Cardiac fibroblast (primary cell): ENCODE results near the gene ITPR2.

Experiments used
- DNase-seq, 2 donors: peaks; one replicate each; pipeline versions ENCODE4 v3.0.0 to v3.0.0-alpha.2; 2010; ENCODE audit warnings: low read depth in 2 of 2
- H3K4me3 ChIP-seq, 2 donors: replicated peaks in 1 of 2; 1 replicate in 1 of 2; 2 replicates in 1 of 2; pipeline ENCODE4 v1.5.1; 2011; ENCODE audit warnings: low read depth in 2 of 2, low read length in 2 of 2, mild to moderate bottlenecking in 2 of 2, moderate library complexity in 1 of 2
- TF ChIP-seq, protein P1 (sequence below): IDR thresholded peaks from one replicate; pipeline ENCODE4 v1.5.1; 2011; ENCODE audit warnings: low read depth, mild to moderate bottlenecking, low read length, inconsistent platforms

ITPR2 gene

DNA sequence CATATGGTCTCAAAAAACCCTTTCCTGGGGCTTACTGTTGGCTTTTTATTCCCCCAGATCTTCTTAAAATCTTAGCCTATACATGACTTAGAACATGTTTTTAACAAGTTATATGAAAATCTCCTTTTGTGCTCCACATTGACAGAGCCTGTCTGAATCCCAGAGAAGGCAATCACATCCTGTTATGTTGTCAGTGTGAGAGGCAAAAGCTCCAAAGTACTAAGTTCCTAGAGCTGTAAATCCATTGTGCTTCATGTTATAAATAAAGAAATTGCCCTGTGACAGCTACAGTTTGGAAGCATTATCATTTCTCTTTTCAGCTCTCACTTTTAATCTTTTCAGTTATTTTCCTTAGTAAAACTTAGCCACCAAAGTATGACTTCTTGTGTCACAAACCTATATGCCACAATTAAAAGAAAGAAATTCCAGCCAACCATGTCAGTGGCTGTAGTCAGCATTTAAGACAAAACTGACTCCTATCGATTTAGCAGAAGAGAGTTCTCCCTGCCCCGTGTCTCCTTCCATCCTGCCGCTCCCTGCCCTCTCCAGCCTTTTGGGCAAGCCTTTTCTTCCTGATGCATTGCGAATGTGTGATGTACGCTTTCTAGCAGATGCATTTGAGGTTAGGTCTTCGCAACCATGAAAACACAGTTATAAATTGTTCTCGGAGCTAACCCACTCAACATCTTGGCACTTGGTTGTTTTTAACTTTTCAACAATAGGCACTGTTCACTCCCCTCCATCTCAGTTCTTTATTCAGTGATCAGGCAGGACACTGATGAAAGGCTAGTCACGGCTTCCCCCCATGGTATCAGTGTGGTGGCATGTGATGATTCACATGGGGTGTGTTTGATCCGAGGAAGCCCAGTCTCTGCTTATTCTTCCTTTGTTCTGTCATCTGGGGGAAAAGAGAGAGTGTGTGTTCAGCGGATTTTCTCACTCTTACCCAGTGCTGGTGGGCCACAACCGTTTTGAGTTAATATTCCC is 494.1 kb downstream of the ITPR2 start:
- DNase-seq: peak; percentile 32 to 69
- no peak overlapping the region for H3K4me3 ChIP-seq
- TF ChIP-seq, protein P1, sequence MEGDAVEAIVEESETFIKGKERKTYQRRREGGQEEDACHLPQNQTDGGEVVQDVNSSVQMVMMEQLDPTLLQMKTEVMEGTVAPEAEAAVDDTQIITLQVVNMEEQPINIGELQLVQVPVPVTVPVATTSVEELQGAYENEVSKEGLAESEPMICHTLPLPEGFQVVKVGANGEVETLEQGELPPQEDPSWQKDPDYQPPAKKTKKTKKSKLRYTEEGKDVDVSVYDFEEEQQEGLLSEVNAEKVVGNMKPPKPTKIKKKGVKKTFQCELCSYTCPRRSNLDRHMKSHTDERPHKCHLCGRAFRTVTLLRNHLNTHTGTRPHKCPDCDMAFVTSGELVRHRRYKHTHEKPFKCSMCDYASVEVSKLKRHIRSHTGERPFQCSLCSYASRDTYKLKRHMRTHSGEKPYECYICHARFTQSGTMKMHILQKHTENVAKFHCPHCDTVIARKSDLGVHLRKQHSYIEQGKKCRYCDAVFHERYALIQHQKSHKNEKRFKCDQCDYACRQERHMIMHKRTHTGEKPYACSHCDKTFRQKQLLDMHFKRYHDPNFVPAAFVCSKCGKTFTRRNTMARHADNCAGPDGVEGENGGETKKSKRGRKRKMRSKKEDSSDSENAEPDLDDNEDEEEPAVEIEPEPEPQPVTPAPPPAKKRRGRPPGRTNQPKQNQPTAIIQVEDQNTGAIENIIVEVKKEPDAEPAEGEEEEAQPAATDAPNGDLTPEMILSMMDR: no peak

DNA sequence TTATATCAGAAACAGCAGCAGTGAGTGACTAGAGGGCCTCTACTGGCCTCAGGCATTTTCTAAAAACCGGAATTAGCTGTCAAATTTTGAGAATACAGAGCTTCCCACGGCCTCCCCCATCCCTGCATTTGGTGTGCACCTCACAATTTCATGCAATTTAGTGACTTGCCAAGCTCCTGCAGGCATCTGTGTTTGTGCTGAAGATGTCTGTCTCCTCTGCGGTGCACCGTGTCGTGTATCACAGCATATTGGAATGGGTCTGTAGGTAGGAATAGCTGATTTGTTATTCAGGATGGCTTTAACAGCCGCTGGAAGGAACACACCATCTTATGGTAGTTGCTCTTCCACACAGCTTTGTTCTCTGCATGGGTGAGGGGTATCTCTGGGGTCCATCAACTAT is 497.3 kb downstream of the ITPR2 start:
- no peak overlapping the region for H3K4me3 ChIP-seq
- DNase-seq: no peak
- TF ChIP-seq, protein P1: no peak

DNA sequence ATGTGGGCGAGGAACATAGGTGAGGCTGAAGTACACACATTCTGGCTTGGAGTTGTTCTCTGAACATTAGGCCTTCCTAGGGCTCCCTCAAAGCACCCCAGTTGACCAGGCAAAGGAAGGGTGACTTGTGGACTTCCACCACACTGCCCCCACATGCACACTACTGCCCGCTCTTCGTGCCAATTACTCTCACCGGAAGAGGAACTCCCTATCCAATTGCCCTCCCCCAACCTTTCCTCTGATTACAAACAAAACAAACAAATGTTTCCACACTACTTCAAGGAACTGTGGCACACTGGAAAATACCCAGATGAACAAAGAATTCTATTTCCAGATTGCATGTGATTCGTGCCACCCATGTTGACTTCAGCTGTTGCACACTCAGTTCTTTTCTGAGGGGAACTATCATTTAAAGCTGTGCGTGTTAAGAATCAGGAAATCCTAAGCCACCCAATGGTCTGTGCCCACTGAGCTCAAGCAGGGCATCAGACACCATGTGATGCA is 498.3 kb downstream of the ITPR2 start:
- DNase-seq: no peak
- TF ChIP-seq, protein P1: no peak
- H3K4me3 ChIP-seq: no peak overlapping the region

DNA sequence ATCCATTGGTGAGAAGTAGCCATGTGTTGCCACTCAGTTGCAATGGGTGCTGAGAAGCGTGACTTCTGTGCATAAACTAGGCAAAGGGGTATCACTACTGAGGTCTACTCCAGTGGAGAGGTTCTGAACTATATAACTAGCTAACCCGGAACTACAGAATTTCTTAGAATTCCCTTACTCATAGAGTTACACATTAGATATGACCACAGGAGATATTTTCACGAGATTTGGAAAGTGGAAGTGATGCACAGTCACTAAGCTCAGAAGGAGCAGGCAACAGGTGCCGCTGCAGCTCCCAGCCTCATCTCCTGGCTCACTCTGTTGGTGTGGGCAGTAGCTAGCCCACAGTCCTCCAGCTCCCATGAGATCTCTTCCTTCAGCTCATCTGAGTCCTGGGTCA is 501.0 kb downstream of the ITPR2 start:
- H3K4me3 ChIP-seq: no peak overlapping the region
- TF ChIP-seq, protein P1: no peak
- no peak for DNase-seq

DNA sequence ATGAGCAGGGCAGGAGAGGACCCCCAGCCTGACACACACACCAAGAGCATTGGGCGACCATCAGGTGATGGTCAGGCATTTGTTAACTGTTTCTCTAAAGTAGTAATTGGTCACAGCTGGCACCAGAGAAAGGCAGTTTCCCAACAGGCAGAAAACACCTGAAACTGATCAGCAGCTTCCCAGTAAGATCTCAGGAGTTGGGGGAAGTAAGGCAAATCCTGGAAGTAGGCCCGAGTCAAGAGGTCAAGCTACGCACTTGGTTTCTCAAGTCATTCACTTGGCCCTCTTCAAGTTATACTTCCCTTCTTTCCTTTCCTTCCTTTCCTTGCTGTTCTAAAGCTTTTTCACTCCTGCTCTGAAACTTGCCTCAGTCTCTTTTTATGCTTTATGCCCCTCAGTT is 501.9 kb downstream of the ITPR2 start:
- TF ChIP-seq, protein P1: no peak
- H3K4me3 ChIP-seq: no peak overlapping the region
- no peak for DNase-seq

DNA sequence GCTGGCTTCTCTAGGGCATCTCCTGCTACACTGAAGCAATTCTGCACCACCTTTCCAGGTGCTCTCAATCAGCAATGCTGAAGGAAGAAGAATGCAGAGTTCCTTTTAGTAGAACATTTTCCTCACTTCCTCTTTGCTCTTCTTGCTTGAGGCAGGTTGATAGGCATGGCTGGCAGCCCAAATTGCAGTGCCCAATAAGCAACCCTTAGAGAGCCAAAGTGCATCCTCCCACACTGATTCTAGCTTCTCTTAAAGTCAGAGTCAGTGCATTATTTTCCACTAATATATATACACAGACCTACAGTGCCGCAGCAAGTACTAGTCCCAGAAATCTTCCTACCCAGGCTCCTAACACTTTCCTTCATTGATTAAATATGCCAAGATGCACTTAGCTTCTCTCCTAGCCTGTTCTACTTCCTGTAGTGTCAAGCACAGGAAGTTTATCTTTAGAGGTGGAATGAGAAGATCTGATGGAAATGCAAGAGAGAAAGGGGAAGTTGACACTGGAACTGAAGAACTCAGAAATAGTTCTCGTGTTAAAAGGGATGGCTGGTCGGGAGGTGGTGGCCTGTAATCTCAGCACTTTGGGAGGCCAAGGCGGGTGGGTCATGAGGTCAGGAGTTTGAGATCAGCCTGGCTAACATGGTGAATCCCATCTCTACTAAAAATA is 504.9 kb downstream of the ITPR2 start:
- DNase-seq: no peak
- H3K4me3 ChIP-seq: no peak overlapping the region
- TF ChIP-seq, protein P1: no peak
